OCI-LY7 (cell line): Measurements from ENCODE around the gene CDT1.

Experiments
- EZH2phosphoT487 ChIP-seq: fragments of 200-600 bp; sonication (generic); IDR thresholded peaks from 2 replicates; pipeline ENCODE4 v1.6.1; 2018; ENCODE audit warnings: low read depth, borderline replicate concordance, mild to moderate bottlenecking, mixed run types, antibody characterized with exemption, low read length, moderate library complexity, mixed read lengths
- TF ChIP-seq, protein P1 (sequence below): fragments of 200-600 bp; sonication (generic); conservative IDR thresholded peaks from 2 replicates; pipeline ENCODE4 v1.5.1; 2014; ENCODE audit warnings: mild to moderate bottlenecking, antibody characterized with exemption, low read length, moderate library complexity, mixed read lengths

DNA sequence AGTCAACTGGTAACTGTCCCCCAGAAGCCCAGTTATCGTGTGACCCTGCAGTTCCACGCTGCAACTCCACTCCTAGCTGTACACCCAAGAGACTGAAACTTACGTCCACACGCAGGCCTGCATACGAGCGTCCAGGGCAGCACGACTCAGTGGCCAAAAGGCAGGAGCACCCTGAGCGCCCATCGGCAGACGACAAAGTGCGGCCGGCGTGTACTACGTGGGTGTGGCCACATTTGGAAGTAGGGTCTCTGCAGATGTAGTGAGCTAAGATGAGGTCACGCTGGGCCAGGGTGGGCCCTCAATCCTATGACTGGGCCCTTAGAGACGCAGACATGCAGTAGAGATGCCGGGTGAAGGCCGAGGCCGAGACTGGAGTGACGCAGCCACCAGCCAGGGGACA is 39.7 kb downstream of the CDT1 start:
- TF ChIP-seq, protein P1, sequence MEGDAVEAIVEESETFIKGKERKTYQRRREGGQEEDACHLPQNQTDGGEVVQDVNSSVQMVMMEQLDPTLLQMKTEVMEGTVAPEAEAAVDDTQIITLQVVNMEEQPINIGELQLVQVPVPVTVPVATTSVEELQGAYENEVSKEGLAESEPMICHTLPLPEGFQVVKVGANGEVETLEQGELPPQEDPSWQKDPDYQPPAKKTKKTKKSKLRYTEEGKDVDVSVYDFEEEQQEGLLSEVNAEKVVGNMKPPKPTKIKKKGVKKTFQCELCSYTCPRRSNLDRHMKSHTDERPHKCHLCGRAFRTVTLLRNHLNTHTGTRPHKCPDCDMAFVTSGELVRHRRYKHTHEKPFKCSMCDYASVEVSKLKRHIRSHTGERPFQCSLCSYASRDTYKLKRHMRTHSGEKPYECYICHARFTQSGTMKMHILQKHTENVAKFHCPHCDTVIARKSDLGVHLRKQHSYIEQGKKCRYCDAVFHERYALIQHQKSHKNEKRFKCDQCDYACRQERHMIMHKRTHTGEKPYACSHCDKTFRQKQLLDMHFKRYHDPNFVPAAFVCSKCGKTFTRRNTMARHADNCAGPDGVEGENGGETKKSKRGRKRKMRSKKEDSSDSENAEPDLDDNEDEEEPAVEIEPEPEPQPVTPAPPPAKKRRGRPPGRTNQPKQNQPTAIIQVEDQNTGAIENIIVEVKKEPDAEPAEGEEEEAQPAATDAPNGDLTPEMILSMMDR, result no peak
- no peak for TF ChIP-seq EZH2phosphoT487
